Effector memory CD4-positive, alpha-beta T cell (primary cell): Measurements from ENCODE around the gene PRRT2.
"Not testable (repeated sequence)": the region's sequence is repeated elsewhere in the genome, so short reads cannot be mapped to it uniquely, and the experiment has no call there.

Source experiments
- DNase-seq, 3 donors: peaks; one replicate each; pipeline ENCODE4 v3.0.0-alpha.2; 2020
- H3K27ac ChIP-seq: 2 replicates; pipeline ENCODE4 v1.7.0; 2013; ENCODE audit warnings: mild to moderate bottlenecking, low read length, moderate library complexity; ENCODE audit not compliant: insufficient read depth, poor library complexity, severe bottlenecking
- H3K27me3 ChIP-seq: replicated peaks from 2 replicates; pipeline ENCODE4 v1.7.0; 2013; ENCODE audit warnings: mild to moderate bottlenecking, low read length; ENCODE audit not compliant: insufficient read depth, control insufficient read depth, poor library complexity, severe bottlenecking
- H3K36me3 ChIP-seq: 2 replicates; pipeline ENCODE4 v1.7.0; 2013; ENCODE audit warnings: mild to moderate bottlenecking, low read length, moderate library complexity; ENCODE audit not compliant: control insufficient read depth, insufficient read depth
- H3K4me1 ChIP-seq: 2 replicates; pipeline ENCODE4 v1.7.0; 2013; ENCODE audit warnings: low read length, mild to moderate bottlenecking; ENCODE audit not compliant: control insufficient read depth, insufficient read depth, poor library complexity, severe bottlenecking
- H3K4me3 ChIP-seq: 2 replicates; pipeline ENCODE4 v1.7.0; 2013; ENCODE audit warnings: low read length, low read depth, mild to moderate bottlenecking; ENCODE audit not compliant: insufficient read depth, poor library complexity, severe bottlenecking
- H3K9me3 ChIP-seq: 2 replicates; pipeline ENCODE4 v1.7.0; 2013; ENCODE audit warnings: mild to moderate bottlenecking, low read length, moderate library complexity; ENCODE audit not compliant: control insufficient read depth

Gene PRRT2

DNA sequence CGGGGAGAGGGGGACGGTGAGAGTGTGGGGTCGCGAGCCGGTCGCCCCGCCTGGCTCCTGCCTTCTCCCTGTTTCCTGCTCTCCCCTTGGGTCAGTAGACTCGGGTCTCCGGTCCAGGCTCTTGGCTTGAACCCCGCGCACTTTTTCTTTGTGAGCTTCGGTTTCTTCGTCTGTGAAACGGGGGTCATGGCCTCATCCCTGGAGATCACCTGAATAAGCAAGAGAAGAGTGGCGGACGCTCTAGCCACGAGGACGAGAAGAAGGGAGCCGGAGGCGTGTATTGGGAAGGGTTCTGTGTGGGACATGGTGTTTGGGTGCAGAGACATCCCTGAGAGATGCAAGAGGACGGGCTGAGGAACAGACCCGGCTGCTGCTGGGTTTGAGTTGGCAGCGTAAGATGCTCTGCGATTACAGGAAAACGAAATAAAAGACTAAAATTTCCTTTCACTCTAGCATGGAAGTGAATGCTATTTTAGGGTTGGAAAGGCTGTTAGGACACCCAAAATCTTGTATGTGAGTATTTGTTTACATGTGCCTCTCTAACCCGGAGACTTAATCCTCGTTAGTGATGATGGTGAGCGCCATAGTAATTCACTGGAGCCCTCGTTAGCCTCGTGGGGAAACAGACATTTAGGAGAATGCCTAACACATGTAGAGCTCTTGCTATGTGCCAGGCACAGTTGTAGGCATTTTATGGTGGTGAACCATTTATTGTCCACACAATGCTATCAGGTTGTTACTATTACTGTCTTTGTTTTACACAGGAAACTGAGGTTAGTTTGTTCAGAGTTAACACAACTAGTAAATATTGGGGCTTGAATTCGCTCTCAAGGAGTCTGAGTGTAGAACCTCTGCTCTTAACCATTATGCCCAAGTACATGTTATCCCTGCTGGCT is 20.8 kb upstream of the PRRT2 start:
- no peaks in the 10 kb centered on the region for H3K9me3 ChIP-seq
- H3K4me3 ChIP-seq: peak overlapping the region; percentile 97
- H3K27me3 ChIP-seq: no peaks in the 10 kb centered on the region
- peak overlapping the region; percentile 72 for H3K27ac ChIP-seq
- peaks cover under 1% of the 10 kb centered on the region for H3K36me3 ChIP-seq
- no peak for DNase-seq
- H3K4me1 ChIP-seq: peaks cover 21% of the 10 kb centered on the region

DNA sequence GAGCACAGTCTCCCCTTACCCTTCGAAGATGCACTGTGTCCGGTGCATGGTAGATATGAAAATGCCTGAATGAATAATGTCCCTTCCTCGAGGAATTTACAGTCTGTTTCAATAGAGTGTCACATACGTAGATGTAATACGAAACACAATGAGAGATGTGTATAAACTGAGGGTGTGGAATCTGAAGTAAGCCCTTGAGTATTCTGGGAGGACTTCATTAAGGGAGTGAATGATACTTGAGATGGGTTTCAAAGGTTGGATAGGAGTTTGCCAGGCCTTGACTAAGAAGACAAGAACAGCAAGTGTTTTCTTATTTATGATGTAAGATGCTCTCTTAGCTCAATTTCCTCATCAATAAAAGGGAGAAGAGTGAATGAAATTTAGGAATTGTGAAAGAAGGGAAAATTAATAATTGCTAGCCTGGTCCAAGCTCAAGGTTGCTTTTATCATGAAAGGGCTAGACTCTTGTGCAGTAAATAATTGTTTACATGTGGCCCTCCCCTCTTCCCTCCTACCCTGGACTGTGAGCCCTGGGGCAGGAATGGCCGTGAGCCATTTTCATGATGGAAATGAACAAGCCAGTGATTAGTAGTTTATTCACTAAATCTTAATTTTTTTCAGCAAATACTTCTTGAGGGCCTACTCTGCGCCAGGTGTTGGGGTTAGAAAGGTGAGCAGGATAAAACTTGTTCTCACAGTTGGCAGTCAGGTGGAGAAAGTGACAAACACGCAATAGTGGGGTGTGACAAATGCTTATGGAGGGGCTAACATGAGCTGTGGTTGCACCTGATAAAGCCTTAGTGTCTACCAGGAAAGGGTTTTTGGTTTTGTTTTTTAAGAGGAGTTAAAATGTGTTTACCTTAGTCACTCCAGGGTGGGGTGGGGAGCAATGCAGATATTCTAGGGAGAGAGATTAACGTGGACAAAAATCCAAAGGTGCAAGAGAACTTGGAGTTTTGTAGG is 19.9 kb upstream of the PRRT2 start:
- peak overlapping the region; percentile 72 for H3K27ac ChIP-seq
- peak overlapping the region; percentile 97 for H3K4me3 ChIP-seq
- no peak for DNase-seq
- no peaks in the 10 kb centered on the region for H3K9me3 ChIP-seq
- H3K36me3 ChIP-seq: peaks cover 10% of the 10 kb centered on the region
- no peaks in the 10 kb centered on the region for H3K27me3 ChIP-seq
- H3K4me1 ChIP-seq: peaks cover 21% of the 10 kb centered on the region

DNA sequence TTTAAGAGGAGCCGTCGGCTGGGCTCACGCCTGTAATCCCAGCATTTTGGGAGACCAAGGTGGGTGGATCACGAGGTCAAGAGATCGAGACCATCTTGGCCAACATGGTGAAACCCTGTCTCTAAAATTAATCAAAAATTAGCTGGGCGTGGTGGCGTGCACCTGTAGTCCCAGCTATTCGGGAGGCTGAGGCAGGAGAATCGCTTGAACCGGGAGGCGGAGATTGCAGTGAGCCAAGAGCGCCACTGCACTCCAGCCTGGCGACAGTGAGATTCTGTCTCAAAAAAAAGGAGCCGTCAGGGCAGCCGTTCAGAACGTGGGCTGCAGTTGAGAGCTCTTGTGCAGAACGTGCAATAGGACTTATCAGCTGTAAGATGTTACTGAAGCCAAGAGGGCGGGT is 18.8 kb upstream of the PRRT2 start:
- H3K27me3 ChIP-seq, H3K4me3 ChIP-seq, H3K9me3 ChIP-seq, H3K27ac ChIP-seq, DNase-seq: not testable (repeated sequence)
- Histone ChIP-seq H3K36me3 (peaks cover 20% of the 10 kb centered on the region), H3K4me1 (peaks cover 21% of the 10 kb centered on the region)

DNA sequence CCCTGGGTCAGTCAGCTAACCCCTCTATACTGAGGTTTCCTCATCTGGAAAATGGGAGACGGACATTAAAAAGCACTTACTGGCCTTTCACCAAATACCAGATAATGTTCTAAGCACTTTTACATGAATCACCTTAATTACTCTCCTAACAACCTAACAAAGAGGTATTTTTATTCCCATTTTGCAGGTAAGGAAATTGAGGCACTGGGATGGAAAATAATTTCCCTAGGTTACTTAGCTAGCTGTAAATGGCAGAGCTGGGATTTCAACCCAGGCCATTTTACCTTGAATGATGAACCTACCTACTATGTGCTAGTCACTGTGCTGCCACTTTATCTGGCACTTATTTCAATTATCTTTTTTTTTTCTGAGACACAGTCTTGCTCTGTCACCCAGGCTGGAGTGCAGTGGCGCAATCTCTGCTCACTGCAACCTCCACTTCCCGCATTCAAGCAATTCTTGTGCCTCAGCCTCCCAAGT is 17.7 kb upstream of the PRRT2 start:
- Histone ChIP-seq H3K36me3 (peaks cover 31% of the 10 kb centered on the region), H3K27ac (no peak overlapping the region), H3K27me3 (no peaks in the 10 kb centered on the region), H3K4me1 (peaks cover 21% of the 10 kb centered on the region), H3K9me3 (no peaks in the 10 kb centered on the region), H3K4me3 (no peak overlapping the region)
- no peak for DNase-seq

DNA sequence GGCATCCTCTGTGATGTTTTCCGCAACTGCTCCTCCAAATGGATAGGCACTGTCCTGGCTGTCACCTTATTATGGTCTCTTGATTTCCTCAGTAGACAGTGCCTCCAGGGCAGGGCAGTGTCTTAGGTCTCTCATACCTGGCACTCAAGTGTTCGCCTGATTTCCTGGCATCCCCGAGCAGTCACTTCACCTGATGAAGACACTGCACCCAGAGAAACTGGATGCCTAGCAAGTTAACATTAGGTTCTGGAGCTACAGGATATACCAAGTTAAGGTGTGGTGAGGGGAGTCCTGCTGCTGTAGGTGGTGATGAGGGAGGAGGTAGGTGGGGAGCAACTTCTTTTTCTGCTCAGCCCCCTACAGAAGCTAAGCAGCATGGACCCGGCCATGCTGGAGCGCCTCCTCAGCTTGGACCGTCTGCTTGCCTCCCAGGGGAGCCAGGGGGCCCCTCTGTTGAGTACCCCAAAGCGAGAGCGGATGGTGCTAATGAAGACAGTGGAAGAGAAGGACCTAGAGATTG is 9.5 kb upstream of the PRRT2 start:
- Histone ChIP-seq H3K9me3 (no peaks in the 10 kb centered on the region), H3K27me3 (no peaks in the 10 kb centered on the region), H3K36me3 (peaks cover 26% of the 10 kb centered on the region), H3K4me3 (no peak overlapping the region), H3K4me1 (peaks cover 13% of the 10 kb centered on the region), H3K27ac (no peak overlapping the region)
- DNase-seq: no peak

DNA sequence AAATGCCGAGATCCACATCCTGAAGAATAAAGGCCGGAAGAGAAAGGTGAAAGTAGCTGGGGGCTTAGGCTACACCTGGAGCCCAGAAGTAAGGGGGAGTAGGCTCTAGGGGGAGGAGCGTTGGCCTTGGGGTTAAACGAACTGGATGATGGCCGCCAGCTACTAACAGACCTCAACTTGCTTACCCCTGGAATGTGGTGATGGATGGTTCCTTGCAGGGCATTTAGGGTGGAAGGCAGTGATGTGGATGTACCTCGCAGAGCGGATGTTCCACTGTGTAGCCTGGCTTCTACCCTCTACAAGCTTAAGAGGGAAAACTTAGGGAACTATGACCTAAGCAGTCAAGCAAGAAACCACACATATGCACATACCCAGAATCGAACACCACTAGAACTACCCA is 8.0 kb upstream of the PRRT2 start:
- Histone ChIP-seq H3K27me3 (no peaks in the 10 kb centered on the region), H3K4me3 (no peak overlapping the region), H3K9me3 (no peaks in the 10 kb centered on the region), H3K4me1 (peaks cover 27% of the 10 kb centered on the region), H3K36me3 (peaks cover 11% of the 10 kb centered on the region), H3K27ac (peak overlapping the region; percentile 87)
- DNase-seq: no peak

DNA sequence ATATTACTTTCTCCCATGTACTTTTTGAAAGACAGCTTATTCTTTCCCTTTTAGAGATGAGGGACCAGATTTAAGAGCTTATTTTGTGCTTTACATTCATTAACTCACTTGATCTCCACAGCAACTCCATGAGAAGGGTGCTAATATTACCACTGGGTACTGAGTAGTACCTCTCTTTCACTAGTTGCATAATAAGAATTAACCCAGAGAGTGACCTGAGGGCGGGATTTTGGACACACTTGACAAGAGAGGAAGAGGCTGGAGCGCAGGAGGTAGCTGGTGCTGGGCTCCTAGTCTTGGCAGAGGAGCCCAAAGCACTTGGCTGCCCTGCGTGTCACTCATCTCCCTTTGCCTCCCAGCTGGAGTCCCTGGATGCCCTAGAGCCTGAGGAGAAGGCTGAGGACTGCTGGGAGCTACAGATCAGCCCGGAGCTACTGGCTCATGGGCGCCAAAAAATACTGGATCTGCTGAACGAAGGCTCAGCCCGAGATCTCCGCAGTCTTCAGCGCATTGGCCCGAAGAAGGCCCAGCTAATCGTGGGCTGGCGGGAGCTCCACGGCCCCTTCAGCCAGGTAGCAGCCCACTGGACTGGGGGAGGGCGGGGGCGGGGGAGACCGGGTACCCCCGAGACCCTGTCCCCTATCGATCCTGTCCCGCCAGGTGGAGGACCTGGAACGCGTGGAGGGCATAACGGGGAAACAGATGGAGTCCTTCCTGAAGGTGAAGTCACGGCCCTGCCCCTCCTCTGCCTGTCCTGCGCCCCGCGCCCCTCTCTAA is 7.3 kb upstream of the PRRT2 start:
- peaks cover 7% of the 10 kb centered on the region for H3K36me3 ChIP-seq
- H3K4me1 ChIP-seq: peaks cover 33% of the 10 kb centered on the region
- peak overlapping the region; percentile 87 for H3K27ac ChIP-seq
- H3K9me3 ChIP-seq: no peaks in the 10 kb centered on the region
- no peaks in the 10 kb centered on the region for H3K27me3 ChIP-seq
- no peak for DNase-seq
- H3K4me3 ChIP-seq: peak overlapping the region; percentile 65

DNA sequence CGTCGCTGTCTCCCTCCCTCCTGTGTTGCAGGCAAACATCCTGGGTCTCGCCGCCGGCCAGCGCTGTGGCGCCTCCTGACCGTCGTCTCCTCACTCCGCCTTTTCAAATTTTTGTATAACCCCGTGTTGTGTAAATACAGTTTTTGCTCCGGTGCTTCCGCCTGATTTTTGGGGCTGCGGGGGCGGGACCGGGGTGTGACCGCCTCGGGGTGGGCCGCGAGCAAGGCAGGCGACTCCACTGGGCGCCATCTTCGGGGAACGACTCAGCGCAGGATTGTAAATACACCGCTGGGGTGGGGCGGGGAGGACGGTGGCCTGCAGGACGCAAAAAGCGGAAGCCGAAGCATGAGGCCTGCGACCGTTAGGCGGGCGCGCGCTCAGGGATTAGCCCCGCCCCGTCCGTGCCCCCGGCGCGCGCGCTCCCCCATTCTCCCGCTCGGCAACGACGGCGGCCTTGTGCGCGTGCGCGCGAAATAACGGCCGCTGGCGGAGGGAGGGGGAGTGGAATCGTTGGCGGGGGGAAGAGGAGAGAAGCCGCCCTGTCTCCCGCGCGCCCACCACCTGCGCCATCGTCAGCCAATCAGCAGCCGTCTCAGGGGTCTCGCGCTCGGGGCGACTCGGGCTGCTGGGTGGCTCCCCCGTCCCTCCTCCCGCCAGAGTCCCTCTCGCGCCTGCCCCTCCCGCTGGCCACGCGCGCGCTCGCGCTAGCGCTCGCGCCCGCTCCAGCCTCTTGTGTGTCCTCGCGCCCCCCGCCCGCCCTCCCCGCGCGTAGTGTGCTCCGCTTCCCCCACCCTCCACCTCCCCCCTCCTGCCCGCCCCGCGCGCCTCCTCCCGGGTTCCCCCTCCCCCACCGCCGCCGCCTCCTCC is 6.5 kb upstream of the PRRT2 start:
- DNase-seq: peak; percentile 96 to 97 (median 96)
- Histone ChIP-seq H3K4me3 (peak overlapping the region; percentile 65), H3K4me1 (peaks cover 41% of the 10 kb centered on the region), H3K36me3 (peaks cover 6% of the 10 kb centered on the region), H3K27me3 (no peaks in the 10 kb centered on the region), H3K27ac (peak overlapping the region; percentile 87), H3K9me3 (no peaks in the 10 kb centered on the region)
